ENCODE measurements around the gene LLGL1. TPM values are rescaled to one million over a fixed set of nuclear protein-coding genes. Genes with fewer than 3 reads are reported as not detected.

Gene LLGL1
- total RNA-seq, 1 experiment from 2014 or later, result 44.9 TPM

DNA sequence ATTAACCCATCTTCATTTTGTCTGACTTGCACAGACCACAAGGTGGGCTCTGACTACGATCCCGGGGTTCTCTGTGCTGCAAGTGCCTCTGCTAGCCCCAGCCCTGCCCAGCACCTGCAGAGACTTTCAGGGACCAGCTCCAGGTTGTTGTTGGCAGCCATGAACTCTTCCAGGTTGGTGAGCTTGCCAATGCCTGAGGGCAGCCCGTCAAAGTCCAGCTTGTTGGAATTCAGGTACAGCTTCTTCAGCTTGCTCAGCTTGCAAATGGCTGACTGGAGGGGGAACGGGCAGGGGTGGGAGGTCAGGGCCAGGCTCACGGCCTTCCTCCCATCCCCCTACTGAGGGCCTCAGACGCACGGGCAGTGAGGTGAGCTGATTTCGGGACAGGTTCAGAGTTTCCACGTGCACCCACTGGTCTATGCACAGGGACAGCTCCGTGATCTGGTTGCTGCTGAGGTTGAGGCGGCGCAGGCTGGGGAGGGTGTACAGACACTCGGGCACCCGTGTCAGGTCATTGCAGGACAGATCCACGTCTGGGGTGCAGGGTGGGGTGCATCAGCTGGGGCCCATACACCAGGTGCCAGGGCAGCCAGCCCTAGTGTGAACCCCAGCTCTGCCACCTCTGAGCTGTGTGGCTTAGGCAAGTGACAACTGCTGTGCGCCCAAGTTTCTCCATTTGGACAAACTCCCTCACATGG lies 27.9 kb downstream of the LLGL1 start:
- H3K4me1 ChIP-seq (replicated peaks; ENCODE audit: insufficient read depth), result peaks cover 12% of the 10 kb centered on the region
- H3K36me3 ChIP-seq (ENCODE audit: low read depth), result peaks cover 52% of the 10 kb centered on the region
- no peak overlapping the region for H2AFZ ChIP-seq
- DNase-seq, result no peak
- no peaks in the 10 kb centered on the region for H3K9me3 ChIP-seq (ENCODE audit: insufficient read depth, low read depth)
- ChIA-PET CTCF (no interaction called here), POLR2A (ENCODE audit: unreplicated experiment) (interaction anchor here (0.7 kb wide), 1 partner anchor 23 kb away, joined by 5 read pairs; no protein-coding TSS in a partner anchor)
- no peak overlapping the region for H3K4me3 ChIP-seq
- H3K27ac ChIP-seq, result no peak overlapping the region
- H3K27me3 ChIP-seq (ENCODE audit: insufficient read depth, low read depth), result no peaks in the 10 kb centered on the region
- no peak overlapping the region for H3K4me2 ChIP-seq
- BruUV-seq (replicated peaks), result no TSS peak
- H3K9me2 ChIP-seq (ENCODE audit: insufficient read depth), result no peaks in the 10 kb centered on the region
- H4K20me1 ChIP-seq (ENCODE audit: insufficient read depth), result peaks cover 32% of the 10 kb centered on the region
- TF ChIP-seq EZH2 (IDR thresholded peaks at IDR 0.05; ENCODE audit: low read depth) (no peak), CTCF (conservative IDR thresholded peaks at IDR 0.05) (no peak)
- H3K79me2 ChIP-seq (ENCODE audit: low read depth), result peaks cover 32% of the 10 kb centered on the region
- peaks cover 37% of the 10 kb centered on the region for H3F3A ChIP-seq (ENCODE audit: insufficient read depth, low read depth)
- intact Hi-C loops (cut with micrococcal nuclease; ENCODE audit: unreplicated experiment), result no loop called here

- no peak overlapping the region for H3K4me3 ChIP-seq
- peaks cover 32% of the 10 kb centered on the region for H4K20me1 ChIP-seq (ENCODE audit: insufficient read depth)
- TF ChIP-seq EZH2 (IDR thresholded peaks at IDR 0.05; ENCODE audit: low read depth), result no peak
- TF ChIP-seq CTCF (conservative IDR thresholded peaks at IDR 0.05), result no peak
- BruUV-seq (replicated peaks), result no TSS peak
- no peaks in the 10 kb centered on the region for H3K27me3 ChIP-seq (ENCODE audit: insufficient read depth, low read depth)
- POLR2A ChIA-PET (ENCODE audit: unreplicated experiment), result no interaction called here
- no peak overlapping the region for H3K4me2 ChIP-seq
- H3K9me2 ChIP-seq (ENCODE audit: insufficient read depth), result no peaks in the 10 kb centered on the region
- peaks cover 17% of the 10 kb centered on the region for H3K4me1 ChIP-seq (replicated peaks; ENCODE audit: insufficient read depth)
- H3K27ac ChIP-seq, result no peak overlapping the region
- peaks cover 52% of the 10 kb centered on the region for H3K36me3 ChIP-seq (ENCODE audit: low read depth)
- H3F3A ChIP-seq (ENCODE audit: insufficient read depth, low read depth), result peaks cover 37% of the 10 kb centered on the region
- CTCF ChIA-PET, result no interaction called here
- H3K79me2 ChIP-seq (ENCODE audit: low read depth), result peaks cover 36% of the 10 kb centered on the region
- H3K9me3 ChIP-seq (ENCODE audit: insufficient read depth, low read depth), result no peaks in the 10 kb centered on the region
- no peak overlapping the region for H2AFZ ChIP-seq
- no peak for DNase-seq
- intact Hi-C loops (cut with micrococcal nuclease; ENCODE audit: unreplicated experiment), result no loop called here
Observed at GRCh38 chr17:18253947-18254821, 28.7 kb downstream of the LLGL1 start.

DNA sequence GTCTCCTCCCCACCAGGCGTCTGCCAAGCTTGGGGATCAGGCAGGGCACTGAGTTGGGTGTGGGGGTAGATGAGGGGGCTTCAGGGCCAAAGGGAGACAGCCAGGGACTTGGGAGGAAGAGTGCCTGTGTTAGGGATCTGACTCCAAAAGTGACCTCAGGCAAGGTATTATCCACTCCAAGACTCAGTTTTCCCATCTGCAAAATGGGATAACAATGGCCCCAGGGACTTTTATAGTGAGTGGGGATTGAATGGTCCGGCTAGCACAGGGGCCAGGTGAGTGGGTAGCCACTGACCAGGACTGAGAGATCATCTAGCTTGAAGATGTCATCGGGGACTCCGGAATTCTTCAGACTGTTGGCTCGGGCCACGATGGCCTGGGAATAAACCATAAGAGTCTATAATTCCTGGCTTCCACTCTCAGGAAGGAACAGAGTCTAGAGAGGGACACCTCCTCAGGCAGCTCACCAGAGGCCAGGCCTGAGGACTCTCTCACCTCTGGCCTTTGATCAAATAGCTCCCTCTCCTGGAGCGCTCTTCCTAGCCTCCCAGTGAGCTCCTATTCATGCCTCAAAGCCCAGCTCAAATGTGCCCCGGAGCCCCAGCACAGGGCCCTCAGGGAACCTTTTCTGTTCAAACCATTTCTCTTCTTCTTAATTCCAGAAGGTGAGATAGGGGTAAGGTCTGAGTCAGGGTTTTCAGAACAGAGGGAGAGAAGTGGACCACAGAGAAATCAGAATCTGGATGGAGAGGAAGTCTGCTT lies 29.6 kb downstream of the LLGL1 start:
- H3K9me3 ChIP-seq (ENCODE audit: insufficient read depth, low read depth), result no peaks in the 10 kb centered on the region
- no peak for DNase-seq
- no peak overlapping the region for H3K4me2 ChIP-seq
- no peaks in the 10 kb centered on the region for H3K9me2 ChIP-seq (ENCODE audit: insufficient read depth)
- intact Hi-C loops (cut with micrococcal nuclease; ENCODE audit: unreplicated experiment), result no loop called here
- peaks cover 37% of the 10 kb centered on the region for H3F3A ChIP-seq (ENCODE audit: insufficient read depth, low read depth)
- POLR2A ChIA-PET (ENCODE audit: unreplicated experiment), result no interaction called here
- H3K4me1 ChIP-seq (replicated peaks; ENCODE audit: insufficient read depth), result peaks cover 25% of the 10 kb centered on the region
- no peaks in the 10 kb centered on the region for H3K27me3 ChIP-seq (ENCODE audit: insufficient read depth, low read depth)
- no peak for TF ChIP-seq EZH2 (IDR thresholded peaks at IDR 0.05; ENCODE audit: low read depth)
- TF ChIP-seq CTCF (conservative IDR thresholded peaks at IDR 0.05), result no peak
- no peak overlapping the region for H3K27ac ChIP-seq
- H3K4me3 ChIP-seq, result no peak overlapping the region
- peaks cover 52% of the 10 kb centered on the region for H3K36me3 ChIP-seq (ENCODE audit: low read depth)
- peaks cover 36% of the 10 kb centered on the region for H3K79me2 ChIP-seq (ENCODE audit: low read depth)
- CTCF ChIA-PET, result no interaction called here
- H4K20me1 ChIP-seq (ENCODE audit: insufficient read depth), result peaks cover 32% of the 10 kb centered on the region
- no peak overlapping the region for H2AFZ ChIP-seq
- BruUV-seq (replicated peaks), result no TSS peak

Measured in PC-9 (cell line).